H9 (cell line): ENCODE measurements around the gene GPRC5D. TPM values are rescaled to one million over a fixed set of nuclear protein-coding genes. Genes with fewer than 3 reads are reported as not detected.

ENCODE experiments used
- DNase-seq: peaks from one replicate; pipeline ENCODE4 v3.0.0-alpha.2; 2017
- H2AFZ ChIP-seq: one replicate; pipeline ENCODE4 v1.6.1; 2013; ENCODE audit warnings: mild to moderate bottlenecking, low read length, control low read depth, moderate library complexity
- H2AK5ac ChIP-seq: 2 replicates; pipeline ENCODE4 v1.6.1; 2013; ENCODE audit warnings: low read length, control low read depth, mixed read lengths; ENCODE audit not compliant: insufficient read length
- H2BK120ac ChIP-seq: one replicate; pipeline ENCODE4 v1.6.1; 2013; ENCODE audit warnings: low read depth, mild to moderate bottlenecking, low read length, control low read depth, inconsistent platforms; ENCODE audit not compliant: poor library complexity, severe bottlenecking
- H2BK12ac ChIP-seq: 2 replicates; pipeline ENCODE4 v1.6.1; 2013; ENCODE audit warnings: low read length, control low read depth, mixed read lengths, low read depth; ENCODE audit not compliant: insufficient read length
- H2BK15ac ChIP-seq: 2 replicates; pipeline ENCODE4 v1.6.1; 2013; ENCODE audit warnings: low read depth, low read length, control low read depth
- H2BK20ac ChIP-seq: one replicate; pipeline ENCODE4 v1.6.1; 2013; ENCODE audit warnings: low read depth, mild to moderate bottlenecking, low read length, control low read depth, inconsistent platforms; ENCODE audit not compliant: poor library complexity, severe bottlenecking
- H2BK5ac ChIP-seq: 2 replicates; pipeline ENCODE4 v1.6.1; 2013; ENCODE audit warnings: low read length, control low read depth, mixed read lengths; ENCODE audit not compliant: insufficient read length
- H3K14ac ChIP-seq: 2 replicates; pipeline ENCODE4 v1.6.1; 2013; ENCODE audit warnings: low read length, control low read depth; ENCODE audit not compliant: insufficient read depth
- H3K18ac ChIP-seq: 2 replicates; pipeline ENCODE4 v1.6.1; 2013; ENCODE audit warnings: low read depth, mild to moderate bottlenecking, mixed read lengths, low read length, control low read depth; ENCODE audit not compliant: insufficient read length
- H3K23ac ChIP-seq: 2 replicates; pipeline ENCODE4 v1.6.1; 2013; ENCODE audit warnings: low read length, control low read depth, mixed read lengths, low read depth; ENCODE audit not compliant: insufficient read length
- H3K23me2 ChIP-seq: 2 replicates; pipeline ENCODE4 v1.6.1; 2013; ENCODE audit warnings: low read depth, mild to moderate bottlenecking, mixed read lengths, low read length, control low read depth; ENCODE audit not compliant: insufficient read length, poor library complexity, severe bottlenecking
- H3K27ac ChIP-seq: 2 replicates; pipeline ENCODE4 v1.5.1; 2013; ENCODE audit warnings: low read length, control low read depth, mixed read lengths, low read depth; ENCODE audit not compliant: insufficient read length
- H3K27me3 ChIP-seq: 2 replicates; pipeline ENCODE4 v1.6.1; 2013; ENCODE audit warnings: low read length, control low read depth, inconsistent platforms; ENCODE audit not compliant: insufficient read depth
- H3K4ac ChIP-seq: 2 replicates; pipeline ENCODE4 v1.6.1; 2013; ENCODE audit warnings: low read depth, mild to moderate bottlenecking, control low read depth, inconsistent platforms, low read length, moderate library complexity
- H3K4me1 ChIP-seq: 2 replicates; pipeline ENCODE4 v1.6.1; 2013; ENCODE audit warnings: low read length, control low read depth, inconsistent platforms; ENCODE audit not compliant: insufficient read depth
- H3K4me2 ChIP-seq: 2 replicates; pipeline ENCODE4 v1.6.1; 2013; ENCODE audit warnings: low read length, control low read depth, mixed read lengths; ENCODE audit not compliant: insufficient read length, insufficient read depth
- H3K56ac ChIP-seq: 2 replicates; pipeline ENCODE4 v1.6.1; 2013; ENCODE audit warnings: low read depth, mild to moderate bottlenecking, mixed read lengths, low read length, control low read depth; ENCODE audit not compliant: insufficient read length
- H3K79me1 ChIP-seq: 2 replicates; pipeline ENCODE4 v1.6.1; 2013; ENCODE audit warnings: low read depth, mild to moderate bottlenecking, moderate library complexity, low read length, control low read depth, inconsistent platforms; ENCODE audit not compliant: insufficient read depth, poor library complexity, severe bottlenecking
- H3K79me2 ChIP-seq: 2 replicates; pipeline ENCODE4 v1.6.1; 2013; ENCODE audit warnings: low read length, control low read depth, inconsistent platforms; ENCODE audit not compliant: insufficient read depth
- H3K9ac ChIP-seq: 2 replicates; pipeline ENCODE4 v1.6.1; 2013; ENCODE audit warnings: low read length, control low read depth, mixed read lengths; ENCODE audit not compliant: insufficient read length; ENCODE audit errors: extremely low read depth
- H3K9me3 ChIP-seq: one replicate; pipeline ENCODE4 v1.6.1; 2013; ENCODE audit warnings: low read depth, low read length, inconsistent platforms; ENCODE audit not compliant: control insufficient read depth
- H3T11ph ChIP-seq: one replicate; pipeline ENCODE4 v1.6.1; 2013; ENCODE audit warnings: mild to moderate bottlenecking, low read length, control low read depth, inconsistent platforms
- H4K20me1 ChIP-seq: one replicate; pipeline ENCODE4 v1.6.1; 2013; ENCODE audit not compliant: control insufficient read depth, insufficient read length, insufficient read depth
- H4K5ac ChIP-seq: 2 replicates; pipeline ENCODE4 v1.6.1; 2013; ENCODE audit warnings: low read depth, mild to moderate bottlenecking, mixed read lengths, low read length, control low read depth; ENCODE audit not compliant: insufficient read length
- H4K8ac ChIP-seq: replicated peaks from 2 replicates; pipeline ENCODE4 v1.6.1; 2013; ENCODE audit warnings: low read length, control low read depth, mixed read lengths, low read depth; ENCODE audit not compliant: insufficient read length
- H4K91ac ChIP-seq: 2 replicates; pipeline ENCODE4 v1.6.1; 2013; ENCODE audit warnings: low read depth, mild to moderate bottlenecking, moderate library complexity, mixed read lengths, low read length, control low read depth; ENCODE audit not compliant: insufficient read length
- H3K27ac Mint-ChIP-seq, 3 experiments: 2 replicates in 2 of 3; 3 replicates in 1 of 3; pipeline ENCODE4 v1.8.0; 2020 to 2021; ENCODE audit warnings: mixed read lengths in 3 of 3, mild to moderate bottlenecking in 1 of 3, moderate library complexity in 1 of 3
- H3K27me3 Mint-ChIP-seq: 2 replicates; pipeline ENCODE4 v1.8.0; 2021; ENCODE audit warnings: low read depth, mild to moderate bottlenecking, moderate library complexity, mixed read lengths
- H3K36me3 Mint-ChIP-seq, 3 experiments: 2 replicates in 2 of 3; 3 replicates in 1 of 3; pipeline ENCODE4 v1.8.0; 2020 to 2021; ENCODE audit warnings: low read depth in 3 of 3, mixed read lengths in 3 of 3; ENCODE audit not compliant: insufficient read depth in 1 of 3
- H3K4me1 Mint-ChIP-seq, 2 experiments: 2 replicates each; pipeline ENCODE4 v1.8.0; 2020; ENCODE audit warnings: mixed read lengths in 2 of 2
- H3K4me3 Mint-ChIP-seq, 2 experiments: 2 replicates in 1 of 2; 3 replicates in 1 of 2; pipeline ENCODE4 v1.8.0; 2020 to 2021; ENCODE audit warnings: mild to moderate bottlenecking in 2 of 2, mixed read lengths in 2 of 2, moderate library complexity in 1 of 2
- H3K9me3 Mint-ChIP-seq, 2 experiments: 2 replicates in 1 of 2; 3 replicates in 1 of 2; pipeline ENCODE4 v1.8.0; 2020; ENCODE audit warnings: mild to moderate bottlenecking in 2 of 2, mixed read lengths in 2 of 2, moderate library complexity in 1 of 2
- CTCF ChIP-seq: fragments of 200-600 bp; sonication (generic); conservative IDR thresholded peaks from 3 replicates; pipeline ENCODE4 v1.8.0; 2021; ENCODE audit warnings: antibody characterized with exemption, mild to moderate bottlenecking
- WGBS: extraction: QIAGEN DNeasy Blood & Tissue Kit; methylation state at CpG from one replicate; pipeline ENCODE4 v1.1.7; 2013; ENCODE audit warnings: missing lambda C conversion rate, low lambda C conversion rate, mixed read lengths; ENCODE audit not compliant: insufficient read length; ENCODE audit errors: extremely low coverage; 5-methylcytosine and 5-hydroxymethylcytosine counted together
- total RNA-seq: library from RNA; stranded (reverse); gene quantifications from 2 replicates; pipeline ENCODE4 v1.2.1, GENCODE V29; 2021

Gene GPRC5D
- total RNA-seq, 1 experiment from 2014 or later: not detected

DNA sequence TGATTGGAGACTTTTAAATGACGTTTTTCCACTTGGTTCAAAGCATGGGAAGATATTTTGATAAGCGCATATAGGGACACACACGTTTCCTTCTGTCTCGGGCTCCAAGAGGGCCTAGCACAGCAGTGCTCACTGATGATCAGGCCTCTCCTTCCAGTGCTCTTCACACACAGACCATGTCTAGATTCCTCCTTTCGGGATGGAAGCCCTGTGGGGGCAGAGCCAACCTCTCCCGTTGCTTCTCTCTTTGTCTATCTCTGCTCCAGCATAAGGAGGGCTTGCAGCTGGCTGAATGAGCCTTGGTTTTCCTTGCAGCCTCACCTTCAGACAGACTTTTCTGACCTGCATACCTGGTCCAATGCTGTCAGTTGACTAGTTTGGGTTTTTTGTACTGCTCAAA lies 22.3 kb downstream of the GPRC5D start:
- TF ChIP-seq CTCF: no peak
- Histone ChIP-seq H3K9ac (no peak overlapping the region), H2BK15ac (no peak overlapping the region), H4K20me1 (no peaks in the 10 kb centered on the region), H4K91ac (no peak overlapping the region), H3K79me1 (no peaks in the 10 kb centered on the region), H2BK5ac (no peak overlapping the region), H2AFZ (no peak overlapping the region), H3K23ac (no peak overlapping the region), H2BK12ac (no peak overlapping the region), H2BK120ac (no peak overlapping the region), H3K27ac (no peak overlapping the region), H3K18ac (no peak overlapping the region), H3K56ac (no peak overlapping the region), H3K27me3 (no peaks in the 10 kb centered on the region), H3K14ac (no peak overlapping the region), H2BK20ac (no peak overlapping the region), H3K79me2 (no peaks in the 10 kb centered on the region), H4K8ac (no peak overlapping the region), H3K4me1 (no peaks in the 10 kb centered on the region; the same call in 1 of the 2 replicates), H2AK5ac (no peak overlapping the region), H3K4me2 (no peak overlapping the region), H3T11ph (no peak overlapping the region), H4K5ac (no peak overlapping the region), H3K4ac (no peak overlapping the region), H3K9me3 (no peaks in the 10 kb centered on the region), H3K23me2 (no peaks in the 10 kb centered on the region)
- no peak for DNase-seq
- Mint-ChIP-seq H3K36me3 (peaks cover 0 to 10% (median 6%) of the 10 kb centered on the region in 3 experiments; a peak in 3 of 7 replicates), H3K4me3 (no peak overlapping the region), H3K27me3 (no peaks in the 10 kb centered on the region; the same call in 1 of the 2 replicates), H3K9me3 (peaks cover 6% of the 10 kb centered on the region in 2 experiments; a peak in 4 of 5 replicates), H3K4me1 (peaks cover 2 to 8% of the 10 kb centered on the region in 2 experiments; a peak in 2 of 4 replicates), H3K27ac (no peak overlapping the region)
- no CpG with 5 or more reads among the region's 6 CpGs for WGBS
